Spleen (tissue), 11 donors: Measurements from ENCODE around the gene CA11. TPM values are rescaled to one million over a fixed set of nuclear protein-coding genes. Genes with fewer than 3 reads are reported as not detected.

ENCODE experiments used
- DNase-seq: peaks from one replicate; pipeline ENCODE4 v3.0.0-alpha.2; 2020
- H3K27ac ChIP-seq, 8 donors: fragments of 200-600 bp; sonication (generic) in 7 of 8; 1 replicate in 4 of 8; 2 replicates in 4 of 8; pipeline versions ENCODE4 v1.5.0 to v1.8.0; 2016 to 2021; ENCODE audit warnings: inconsistent platforms in 4 of 8, mild to moderate bottlenecking in 4 of 8, moderate library complexity in 1 of 8
- H3K27me3 ChIP-seq, 7 donors: fragments of 200-600 bp; sonication (generic) in 6 of 7; replicated peaks in 1 of 7; 1 replicate in 4 of 7; 2 replicates in 3 of 7; pipeline versions ENCODE4 v1.5.0 to v1.8.0; 2016 to 2021; ENCODE audit warnings: inconsistent platforms in 3 of 7, mild to moderate bottlenecking in 1 of 7
- H3K36me3 ChIP-seq, 6 donors: fragments of 200-600 bp; sonication (generic) in 5 of 6; 1 replicate in 4 of 6; 2 replicates in 2 of 6; pipeline versions ENCODE4 v1.5.0 to v1.8.0; 2016 to 2021; ENCODE audit warnings: inconsistent platforms in 2 of 6
- H3K4me1 ChIP-seq, 6 donors: fragments of 200-600 bp; sonication (generic) in 5 of 6; 1 replicate in 3 of 6; 2 replicates in 3 of 6; pipeline versions ENCODE4 v1.5.0 to v1.8.0; 2016 to 2021; ENCODE audit warnings: inconsistent platforms in 3 of 6
- H3K4me3 ChIP-seq, 8 donors: fragments of 200-600 bp; sonication (generic) in 7 of 8; 1 replicate in 4 of 8; 2 replicates in 4 of 8; pipeline versions ENCODE4 v1.5.0 to v1.8.0; 2016 to 2021; ENCODE audit warnings: inconsistent platforms in 4 of 8, mild to moderate bottlenecking in 4 of 8, moderate library complexity in 2 of 8
- H3K9me3 ChIP-seq, 8 donors: fragments of 200-600 bp; sonication (generic) in 7 of 8; 1 replicate in 4 of 8; 2 replicates in 4 of 8; pipeline versions ENCODE4 v1.5.0 to v1.8.0; 2016 to 2021; ENCODE audit warnings: inconsistent platforms in 4 of 8
- POLR2A ChIP-seq, 3 donors: fragments of 450-650 bp; IDR thresholded peaks; one replicate each; pipeline ENCODE4 v1.5.1; 2017; ENCODE audit warnings: antibody characterized with exemption in 3 of 3, mild to moderate bottlenecking in 1 of 3
- POLR2AphosphoS5 ChIP-seq, 3 donors: sonication (generic); formaldehyde crosslinking; IDR thresholded peaks; one replicate each; pipeline ENCODE4 v1.5.1; 2017; ENCODE audit warnings: antibody characterized with exemption in 3 of 3
- WGBS, 5 donors: extraction: QIAGEN DNeasy Blood & Tissue Kit in 3 of 5; methylation state at CpG; one replicate each; pipeline versions ENCODE4 v1.1.5 to v1.1.7; 2013 to 2018; 5-methylcytosine and 5-hydroxymethylcytosine counted together
- intact Hi-C: fragments of 100-400 bp; cut with DNase I; formaldehyde crosslinking; loops from one replicate; pipeline ENCODE4 v1.15.0; 2023; ENCODE audit warnings: low total_unique reads
- polyA plus RNA-seq, 3 donors: library from polyadenylated mRNA; stranded (reverse); fragments of 200-250 nt; gene quantifications; one replicate each; pipeline ENCODE4 v1.2.1, GENCODE V29; 2013
- total RNA-seq, 7 donors: library from RNA; depleted of rRNA in 3 of 7; stranded (reverse); fragments of >200 nt in 3 of 7; fragmentation: NEBNext Ultra II Directional in 4 of 7; extraction: Animal tissue kit (Norgen Biotek cat#: 25700) in 4 of 7; gene quantifications; one replicate each; pipeline versions ENCODE4 v1.1.0 to v1.2.1, GENCODE V29; 2016 to 2021
- TF ChIP-seq, protein P1 (sequence below), 11 experiments: fragments of 200-600 bp in 7 of 11; fragments of 450-650 bp in 4 of 11; sonication (generic) in 4 of 11; IDR thresholded peaks in 8 of 11; conservative IDR thresholded peaks in 3 of 11; 1 replicate in 7 of 11; 2 replicates in 4 of 11; pipeline versions ENCODE4 v1.4.0 to v1.8.0; 2016 to 2021; ENCODE audit warnings: antibody characterized with exemption in 11 of 11, inconsistent platforms in 4 of 11, mild to moderate bottlenecking in 1 of 11
- donor health status: healthy with polysubstance abuse.
- donor health status: DM: no; HTN: no; CAD: no; lungs with moderate emphysema.
- donor health status: DM: no; HTN: no; CAD: no.
- donor health status: Bipolar disorder and iron deficiency.
- donor health status: healthy.
- donor health status: DM: no; HTN: no; CAD: no.
- donor health status: DM: yes; HTN: yes; CAD: no.

The CA11 gene
- total and polyA plus RNA-seq, 10 donors = 1.9 to 14.5 (median 7.8) TPM

DNA sequence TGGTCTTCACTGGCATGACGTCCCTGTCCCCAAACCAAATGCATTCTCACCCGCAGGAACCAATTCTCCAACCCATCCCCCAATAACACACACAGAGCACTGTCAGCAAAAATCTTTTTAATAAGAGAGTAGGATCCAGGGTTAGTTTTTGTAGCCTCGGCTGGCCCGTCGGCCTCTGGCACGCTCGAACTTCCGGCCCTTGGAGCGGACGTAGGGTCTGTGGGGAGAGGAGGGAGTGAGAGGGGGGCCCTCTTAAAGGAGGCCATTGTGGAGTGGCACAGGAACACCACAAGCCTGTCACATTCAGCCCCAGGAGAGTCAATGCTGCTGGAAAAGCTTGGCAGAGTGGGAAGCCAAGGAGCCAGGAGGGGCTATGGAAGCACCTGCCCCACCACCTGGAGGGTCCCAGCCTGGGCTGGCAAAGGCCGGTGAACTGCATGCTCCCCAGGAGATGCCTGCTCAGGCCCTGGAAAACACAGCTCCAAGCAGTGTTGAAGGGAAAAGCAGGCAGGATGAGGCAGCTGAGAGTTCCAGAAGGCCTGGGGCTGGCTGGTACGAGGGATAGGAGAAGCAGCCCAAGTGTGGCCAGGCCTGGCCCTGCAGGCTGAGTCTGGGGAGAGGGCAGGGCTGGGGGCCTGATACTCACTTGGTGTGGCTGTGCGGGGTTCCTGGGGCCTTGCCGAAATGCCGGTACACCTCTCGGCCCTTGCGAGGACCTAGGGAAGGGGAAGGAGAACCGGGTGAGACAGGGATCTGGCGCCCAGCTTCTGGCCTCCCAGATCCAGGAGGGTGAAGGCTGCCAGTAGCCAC is 30.6 kb downstream of the CA11 start:
- Histone ChIP-seq H3K4me3 (no peak overlapping the region), H3K36me3 (peaks cover 8 to 41% (median 34%) of the 10 kb centered on the region in 6 donors), H3K27ac (peak overlapping the region in 1 of 8 donors; percentile 96), H3K27me3 (no peaks in the 10 kb centered on the region), H3K9me3 (no peaks in the 10 kb centered on the region), H3K4me1 (peaks cover 26 to 52% (median 41%) of the 10 kb centered on the region in 6 donors)
- 72 to 81% (median 80%) methylated on average over 18 to 19 of the region's 19 CpGs for WGBS, 5 donors
- DNase-seq = peak; percentile 67
- TF ChIP-seq POLR2A (IDR thresholded peaks at IDR 0.05) = no peak
- peak in 1 of 3 donors; percentile 14 for TF ChIP-seq POLR2AphosphoS5 (IDR thresholded peaks at IDR 0.05)
- intact Hi-C loops = no loop called here

DNA sequence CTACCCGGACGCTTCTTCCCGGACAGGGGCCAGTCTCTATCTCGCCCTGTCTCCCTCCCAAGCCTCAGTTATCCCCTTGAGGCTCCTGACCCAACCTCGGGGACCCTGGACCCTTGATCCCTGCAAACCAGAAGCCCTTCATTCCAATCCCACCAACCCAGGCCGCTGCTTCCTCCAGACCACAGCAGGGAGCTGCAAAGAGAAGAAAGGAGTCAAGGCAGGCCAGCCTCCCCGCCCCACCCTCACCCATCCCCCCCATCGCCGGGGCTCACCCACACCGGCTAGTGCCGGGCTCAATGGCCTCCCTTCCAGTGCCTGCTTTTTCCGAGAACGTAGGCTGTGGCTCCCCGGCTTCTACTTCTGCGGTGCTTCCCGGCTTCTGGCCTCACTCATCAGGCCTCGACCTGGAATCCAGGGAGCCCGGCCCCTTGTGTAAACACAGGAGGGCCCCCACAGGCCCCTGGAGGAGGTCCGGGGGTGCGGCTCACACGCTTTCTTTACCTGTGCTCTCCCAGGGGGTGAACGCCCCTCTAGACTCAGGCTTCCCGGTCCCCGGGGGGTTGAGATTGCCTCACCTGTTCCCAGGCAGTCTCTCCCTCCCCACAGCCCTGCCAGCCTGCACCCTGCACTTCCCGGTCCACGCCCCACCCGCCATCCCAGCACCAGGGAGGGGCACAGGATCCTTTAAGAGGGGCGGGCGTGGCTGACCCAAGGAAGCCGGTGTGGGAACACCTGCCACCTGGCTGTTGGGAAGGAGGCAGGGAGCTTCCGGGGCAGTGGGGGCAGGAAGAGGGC is 31.4 kb downstream of the CA11 start, which contains the start of gene FAM83E:
TSS of gene FAM83E (minus strand) at position 641 of the 795 bp plus-strand sequence. CDS start 1,704 bp downstream, outside the sequence.
- H3K27ac ChIP-seq = peak within 1 kb of the TSS in 1 of 8 donors; percentile 96
- 66 to 75% (median 69%) methylated on average over 27 to 31 of the region's 31 CpGs for WGBS, 5 donors

DNA sequence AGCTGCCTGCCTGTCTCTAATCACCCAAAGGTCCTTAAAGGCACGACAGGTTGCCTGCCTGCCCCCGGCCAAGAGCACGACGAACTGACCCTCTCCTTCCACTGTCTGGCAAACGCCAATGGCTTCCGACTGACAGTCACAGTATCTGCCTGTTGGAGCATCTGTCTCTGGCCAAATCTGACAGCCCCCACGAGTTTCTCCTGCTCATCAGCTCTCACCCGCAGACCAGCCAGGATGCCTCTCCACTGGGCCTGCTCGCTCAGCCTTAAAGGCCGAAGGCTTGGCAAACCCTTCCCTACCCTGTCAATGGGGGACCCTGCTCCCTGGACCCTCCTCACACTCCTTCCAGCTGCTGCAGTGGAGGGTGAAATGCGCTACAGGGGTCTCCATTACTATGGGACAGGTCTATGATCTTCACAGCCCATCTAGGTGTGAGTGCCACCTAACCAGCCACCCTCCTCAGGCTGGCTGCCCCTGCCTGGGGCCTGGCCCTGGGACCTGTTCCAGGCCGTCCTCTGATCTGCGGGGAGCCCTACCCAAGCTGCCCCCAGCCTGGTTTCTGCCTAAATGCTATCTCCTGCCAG is 32.0 kb downstream of the CA11 start:
- TF ChIP-seq, protein P1, sequence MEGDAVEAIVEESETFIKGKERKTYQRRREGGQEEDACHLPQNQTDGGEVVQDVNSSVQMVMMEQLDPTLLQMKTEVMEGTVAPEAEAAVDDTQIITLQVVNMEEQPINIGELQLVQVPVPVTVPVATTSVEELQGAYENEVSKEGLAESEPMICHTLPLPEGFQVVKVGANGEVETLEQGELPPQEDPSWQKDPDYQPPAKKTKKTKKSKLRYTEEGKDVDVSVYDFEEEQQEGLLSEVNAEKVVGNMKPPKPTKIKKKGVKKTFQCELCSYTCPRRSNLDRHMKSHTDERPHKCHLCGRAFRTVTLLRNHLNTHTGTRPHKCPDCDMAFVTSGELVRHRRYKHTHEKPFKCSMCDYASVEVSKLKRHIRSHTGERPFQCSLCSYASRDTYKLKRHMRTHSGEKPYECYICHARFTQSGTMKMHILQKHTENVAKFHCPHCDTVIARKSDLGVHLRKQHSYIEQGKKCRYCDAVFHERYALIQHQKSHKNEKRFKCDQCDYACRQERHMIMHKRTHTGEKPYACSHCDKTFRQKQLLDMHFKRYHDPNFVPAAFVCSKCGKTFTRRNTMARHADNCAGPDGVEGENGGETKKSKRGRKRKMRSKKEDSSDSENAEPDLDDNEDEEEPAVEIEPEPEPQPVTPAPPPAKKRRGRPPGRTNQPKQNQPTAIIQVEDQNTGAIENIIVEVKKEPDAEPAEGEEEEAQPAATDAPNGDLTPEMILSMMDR (IDR thresholded peaks at IDR 0.05 in 8 of 11, conservative IDR thresholded peaks at IDR 0.05 in 3 of 11) = no peak
- TF ChIP-seq POLR2AphosphoS5 (IDR thresholded peaks at IDR 0.05) (no peak), POLR2A (IDR thresholded peaks at IDR 0.05) (no peak)
- 76 to 85% (median 80%) methylated on average over 11 to 13 of the region's 13 CpGs for WGBS, 5 donors
- Histone ChIP-seq H3K36me3 (peaks cover 8 to 40% (median 34%) of the 10 kb centered on the region in 6 donors), H3K9me3 (no peaks in the 10 kb centered on the region), H3K4me3 (no peak overlapping the region), H3K27ac (no peak overlapping the region), H3K27me3 (no peaks in the 10 kb centered on the region), H3K4me1 (peaks cover 19 to 46% (median 32%) of the 10 kb centered on the region in 6 donors)
- no peak for DNase-seq
- intact Hi-C loops = no loop called here

More for the DNA sequence above, 31.4 kb downstream of the CA11 start, which contains the start of gene FAM83E:
- no peaks in the 10 kb centered on the region for H3K9me3 ChIP-seq
- intact Hi-C loops = no loop called here
- no peak within 1 kb of the TSS for H3K4me3 ChIP-seq
- H3K4me1 ChIP-seq = peaks cover 19 to 44% (median 34%) of the 10 kb centered on the region in 6 donors
- no peaks in the 10 kb centered on the region for H3K27me3 ChIP-seq
- H3K36me3 ChIP-seq = peaks cover 8 to 40% (median 34%) of the 10 kb centered on the region in 6 donors
- DNase-seq = peak; percentile 77
- TF ChIP-seq POLR2AphosphoS5 (IDR thresholded peaks at IDR 0.05) (peak in 2 of 3 donors; percentile 29 to 76), POLR2A (IDR thresholded peaks at IDR 0.05) (no peak)
- TF ChIP-seq, protein P1 (IDR thresholded peaks at IDR 0.05 in 8 of 11, conservative IDR thresholded peaks at IDR 0.05 in 3 of 11) = no peak
